ENCODE measurements around the gene COA1.
A peak's percentile ranks its signal among the peaks of the same experiment; 100 is the strongest.
"Not testable (repeated sequence)": the region's sequence is repeated elsewhere in the genome, so short reads cannot be mapped to it uniquely, and the experiment has no call there.

COA1 gene

GRCh38 chr7:43729214-43729923, at the start of gene COA1:
TSS of gene COA1 (minus strand) at chr7:43729523. CDS start at chr7:43648614, 80,909 bp downstream.
- peak within 1 kb of the TSS; percentile 84 for H3K4me3 ChIP-seq (ENCODE audit: low read depth, low read length)
- TF ChIP-seq CTCF (conservative IDR thresholded peaks at IDR 0.05; ENCODE audit: low read depth, low read length): peak; percentile 43
- DNase-seq (ENCODE audit: low read depth): peak; percentile 95

GRCh38 chr7:43778293-43779044, 49.1 kb upstream of the COA1 start:
- not testable (repeated sequence) for H3K4me3 ChIP-seq (ENCODE audit: low read depth, low read length); DNase-seq (ENCODE audit: low read depth)

- H3K4me3 ChIP-seq (ENCODE audit: low read depth, low read length); DNase-seq (ENCODE audit: low read depth): not testable (repeated sequence)
Observed at GRCh38 chr7:43775255-43775654, 45.9 kb upstream of the COA1 start.

- H3K4me3 ChIP-seq (ENCODE audit: low read depth, low read length); DNase-seq (ENCODE audit: low read depth): not testable (repeated sequence)
Observed at GRCh38 chr7:43773268-43773667, 43.9 kb upstream of the COA1 start.

- no peak for TF ChIP-seq CTCF (conservative IDR thresholded peaks at IDR 0.05; ENCODE audit: low read depth, low read length)
- no peak for DNase-seq (ENCODE audit: low read depth)
Observed at GRCh38 chr7:43771573-43771972, 42.2 kb upstream of the COA1 start.

GRCh38 chr7:43771128-43771527, 41.8 kb upstream of the COA1 start:
- DNase-seq (ENCODE audit: low read depth): no peak
- no peak overlapping the region for H3K4me3 ChIP-seq (ENCODE audit: low read depth, low read length)
- TF ChIP-seq CTCF (conservative IDR thresholded peaks at IDR 0.05; ENCODE audit: low read depth, low read length): no peak

More at GRCh38 chr7:43771573-43771972, 42.2 kb upstream of the COA1 start:
- H3K4me3 ChIP-seq (ENCODE audit: low read depth, low read length): no peak overlapping the region

GRCh38 chr7:43769791-43770465, 40.6 kb upstream of the COA1 start:
- no peak for DNase-seq (ENCODE audit: low read depth)
- H3K4me3 ChIP-seq (ENCODE audit: low read depth, low read length): no peak overlapping the region
- no peak for TF ChIP-seq CTCF (conservative IDR thresholded peaks at IDR 0.05; ENCODE audit: low read depth, low read length)

- DNase-seq (ENCODE audit: low read depth): no peak
- TF ChIP-seq CTCF (conservative IDR thresholded peaks at IDR 0.05; ENCODE audit: low read depth, low read length): no peak
- H3K4me3 ChIP-seq (ENCODE audit: low read depth, low read length): no peak overlapping the region
Observed at GRCh38 chr7:43769281-43769680, 40.0 kb upstream of the COA1 start.

Data from choroid plexus epithelial cell (primary cell).